Measurements from ENCODE around the gene ZBTB40. TPM values are rescaled to one million over a fixed set of nuclear protein-coding genes. Genes with fewer than 3 reads are reported as not detected.

The ZBTB40 gene
- total and polyA plus RNA-seq, 2 of the 13 experiments (the other 11 are each of a cell fraction or from before 2014, with no cell fraction given), result 8.8 to 16.5 TPM

- Histone ChIP-seq H3K4me1 (ENCODE audit: insufficient read depth, low read length) (no peaks in the 10 kb centered on the region), H3K4me3 (replicated peaks in 1 of 3; ENCODE audit: insufficient read depth in 1 of 3, low read depth in 2 of 3, low read length in 3 of 3) (no peak overlapping the region), H3K36me3 (replicated peaks in 1 of 2; ENCODE audit: control insufficient read depth in 1 of 2, insufficient read depth in 2 of 2, low read length in 2 of 2) (no peaks in the 10 kb centered on the region), H3K27ac (ENCODE audit: extremely low read length, insufficient read depth, low read length) (no peak overlapping the region), H2AFZ (ENCODE audit: low read length) (no peak overlapping the region), H3K27me3 (ENCODE audit: control insufficient read depth in 1 of 2, insufficient read depth in 2 of 2, low read length in 2 of 2) (peaks cover 13 to 52% of the 10 kb centered on the region in 2 experiments), H3K79me2 (ENCODE audit: insufficient read depth, low read length) (no peaks in the 10 kb centered on the region), H3K4me2 (ENCODE audit: low read depth, low read length) (no peak overlapping the region), H3K9ac (ENCODE audit: insufficient read depth, low read depth, low read length) (no peak overlapping the region), H3K9me3 (ENCODE audit: low read length) (no peaks in the 10 kb centered on the region), H4K20me1 (ENCODE audit: insufficient read depth, low read length) (no peaks in the 10 kb centered on the region; the same call in 1 of the 2 replicates)
- in situ Hi-C loops (cut with HindIII; ENCODE audit: extremely low pct_ligation_motif_present, low pct_unique_long_range_greater_than_20kb), result no loop called here
- no peak for TF ChIP-seq E2F5 (CRISPR knock-in tag; conservative IDR thresholded peaks at IDR 0.05)
- TF ChIP-seq PATZ1 (CRISPR knock-in tag; IDR thresholded peaks at IDR 0.05), result no peak
- no peak for TF ChIP-seq ZNF749 (CRISPR knock-in tag; IDR thresholded peaks at IDR 0.05; ENCODE audit: borderline replicate concordance)
- no peak for TF ChIP-seq JUN (CRISPR knock-in tag; IDR thresholded peaks at IDR 0.05)
- TF ChIP-seq ONECUT2 (CRISPR knock-in tag; IDR thresholded peaks at IDR 0.05), result no peak
- no peak for TF ChIP-seq DNMT3B (CRISPR knock-in tag; conservative IDR thresholded peaks at IDR 0.05)
- TF ChIP-seq ZFP82 (CRISPR knock-in tag; IDR thresholded peaks at IDR 0.05; ENCODE audit: borderline replicate concordance), result no peak
- no peak for TF ChIP-seq JUNB (CRISPR knock-in tag; IDR thresholded peaks at IDR 0.05; ENCODE audit: borderline replicate concordance)
- TF ChIP-seq ZNF597 (CRISPR knock-in tag; IDR thresholded peaks at IDR 0.05), result no peak
- FAIRE-seq (no peak), DNase-seq (ENCODE audit: low spot score) (no peak), ATAC-seq (no peak)
- CTCF ChIA-PET (ENCODE audit: low intra/inter-chr PET ratio, low total read pairs), result no interaction called here
- BruUV-seq (replicated peaks), result no TSS peak
- WGBS (ENCODE audit: low lambda C conversion rate), result 37% methylated on average over 8 of the region's 14 CpGs
- POLR2A ChIA-PET, result no interaction called here
- intact Hi-C loops (cut with micrococcal nuclease; ENCODE audit: unreplicated experiment), result no loop called here
Observed at GRCh38 chr1:22567197-22567596, 115.5 kb downstream of the ZBTB40 start.

Measured in HepG2 (cell line).